Stimulated activated CD8-positive, alpha-beta memory T cell treated with anti-CD3 and anti-CD28 coated beads, Interleukin-4, amount 100 ng/mL, for 1 hour (primary cell): Measurements from ENCODE around the gene DGCR6.
A peak's percentile ranks its signal among the peaks of the same experiment; 100 is the strongest.
"Not testable (repeated sequence)": the region's sequence is repeated elsewhere in the genome, so short reads cannot be mapped to it uniquely, and the experiment has no call there.

Experiments
- DNase-seq, 2 donors: peaks; one replicate each; pipeline ENCODE4 v3.0.0-alpha.2; 2020; ENCODE audit warnings: low read depth in 2 of 2, low spot score in 1 of 2

DGCR6 gene

DNA sequence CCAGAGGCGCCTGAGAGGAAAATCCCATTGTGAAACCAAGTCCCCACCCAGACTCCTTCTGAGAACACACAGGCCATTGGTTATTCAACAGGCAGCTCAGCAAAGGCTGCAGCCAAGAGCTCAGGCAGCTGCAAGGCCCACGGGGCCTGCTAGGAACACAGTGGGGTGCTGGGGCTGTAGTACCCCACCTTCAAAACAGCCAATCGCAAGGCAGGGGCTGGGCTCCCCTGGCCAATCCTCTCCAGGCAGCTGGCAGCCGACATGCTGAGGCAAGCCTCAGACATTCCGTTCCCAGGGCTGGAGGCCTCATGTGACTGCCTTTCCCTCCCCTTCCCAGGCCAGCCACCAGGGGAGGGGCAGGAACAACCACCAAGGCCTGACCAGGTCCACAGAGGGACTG, 23.3 kb downstream of the DGCR6 start:
- no peak for DNase-seq

DNA sequence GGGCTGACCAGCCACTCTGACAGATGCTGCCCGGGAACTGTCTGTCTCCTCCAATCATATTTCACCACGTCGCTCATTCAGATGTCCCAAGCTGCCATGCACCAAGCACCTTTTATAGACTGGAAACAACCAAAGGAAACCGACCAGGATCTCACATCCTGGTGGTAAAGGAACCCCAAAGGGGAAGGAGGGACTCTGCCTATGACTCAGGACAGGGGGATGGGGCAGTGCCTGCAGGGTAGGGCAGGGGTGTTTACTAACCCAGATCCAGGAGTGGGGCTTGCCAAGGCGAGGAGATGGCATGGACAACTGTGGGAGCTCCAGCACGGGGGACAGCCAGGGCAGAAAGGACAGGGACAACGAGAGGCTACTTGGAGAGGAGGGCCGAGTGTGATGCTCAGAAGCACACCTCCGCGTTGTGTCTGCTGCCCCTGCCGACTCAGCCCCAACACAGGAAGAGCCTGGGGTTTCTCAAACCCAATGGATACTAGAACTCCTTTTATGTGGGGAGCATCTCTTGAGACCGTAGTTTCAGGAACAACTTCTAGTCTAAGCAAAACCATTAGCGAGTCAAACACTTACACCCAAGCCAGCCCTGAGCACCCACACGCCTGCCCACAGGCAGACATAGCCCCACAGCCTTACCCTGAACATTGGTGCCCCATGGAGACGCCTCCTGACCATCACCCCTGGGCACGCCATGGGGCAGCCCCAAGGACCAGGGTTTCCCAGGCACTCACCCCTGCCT, 26.0 kb downstream of the DGCR6 start:
- DNase-seq: no peak

DNA sequence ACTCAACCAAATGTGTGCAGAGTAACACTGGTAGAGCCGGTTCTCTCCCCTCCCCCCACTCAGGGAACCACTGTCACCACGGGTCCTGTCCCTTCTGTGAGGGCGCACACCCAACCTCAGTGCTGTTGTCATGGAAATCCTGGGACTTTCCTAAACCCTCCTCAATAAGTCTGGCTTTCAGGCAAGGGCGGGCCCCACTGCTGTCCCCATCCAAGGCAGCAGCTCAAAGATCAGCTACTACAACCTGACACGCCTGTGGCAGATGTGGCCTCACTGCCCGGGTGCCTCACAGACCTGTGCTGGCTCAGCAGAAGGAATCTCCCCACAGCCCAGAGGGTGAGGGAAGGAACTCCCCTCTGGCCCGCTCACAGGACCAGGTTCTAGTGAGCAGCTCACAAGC, 27.8 kb downstream of the DGCR6 start:
- no peak for DNase-seq

DNA sequence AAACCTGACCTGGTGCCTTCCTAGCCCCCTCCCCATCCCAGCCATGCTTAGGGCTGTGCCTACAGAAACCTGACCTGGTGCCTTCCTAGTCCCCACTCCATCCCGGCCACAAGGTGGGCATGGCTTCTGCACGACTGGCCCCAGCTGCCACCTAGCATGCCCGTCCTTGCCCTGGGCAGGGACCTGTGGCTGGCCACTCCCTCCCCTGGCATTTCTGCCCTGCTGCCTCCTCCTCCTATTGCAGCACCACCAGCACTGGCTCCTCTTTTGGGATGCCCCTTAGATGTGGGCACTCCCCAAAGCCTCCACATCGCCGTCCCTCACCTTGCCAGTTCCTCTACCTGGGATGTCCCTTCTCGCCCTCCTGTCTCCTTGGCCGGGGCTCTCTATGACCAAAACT, 28.6 kb downstream of the DGCR6 start:
- not testable (repeated sequence) for DNase-seq

DNA sequence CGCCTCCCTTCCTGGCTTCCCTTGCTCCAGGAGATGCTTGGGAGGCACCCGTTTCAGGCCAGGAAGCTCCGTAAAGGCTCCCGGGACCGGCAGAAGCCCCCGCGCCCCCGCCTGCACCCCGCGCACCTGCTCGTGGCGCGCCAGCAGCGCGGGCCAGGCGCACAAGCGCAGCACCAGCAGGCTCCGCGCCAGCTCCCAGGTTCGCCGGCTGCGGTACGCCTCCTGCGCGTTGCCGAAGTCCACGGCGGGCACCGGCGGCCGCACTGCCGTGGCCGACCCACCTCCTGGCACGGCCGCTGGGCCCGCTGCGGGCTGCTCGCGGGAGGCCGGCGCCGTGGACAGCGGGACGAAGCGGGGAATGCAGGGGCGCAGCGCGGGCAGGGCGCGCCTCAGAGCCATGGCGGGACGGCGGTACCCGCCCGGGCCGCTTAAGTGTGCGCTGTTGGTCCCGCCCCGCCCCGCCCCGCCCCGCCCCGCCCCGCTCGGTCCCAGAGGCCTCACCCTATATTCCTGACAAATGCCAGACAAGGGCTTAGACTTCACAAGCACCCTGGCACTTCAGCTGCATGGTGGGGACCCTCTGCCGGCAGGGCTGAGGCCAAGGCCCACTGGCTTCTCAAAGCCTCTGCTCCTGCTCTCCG, 29.9 kb downstream of the DGCR6 start, which contains the start of gene PRODH:
PRODH (minus strand) TSS at position 405 of the 641 bp plus-strand sequence; CDS start at position 399, 6 bp downstream.
- DNase-seq: no peak

DNA sequence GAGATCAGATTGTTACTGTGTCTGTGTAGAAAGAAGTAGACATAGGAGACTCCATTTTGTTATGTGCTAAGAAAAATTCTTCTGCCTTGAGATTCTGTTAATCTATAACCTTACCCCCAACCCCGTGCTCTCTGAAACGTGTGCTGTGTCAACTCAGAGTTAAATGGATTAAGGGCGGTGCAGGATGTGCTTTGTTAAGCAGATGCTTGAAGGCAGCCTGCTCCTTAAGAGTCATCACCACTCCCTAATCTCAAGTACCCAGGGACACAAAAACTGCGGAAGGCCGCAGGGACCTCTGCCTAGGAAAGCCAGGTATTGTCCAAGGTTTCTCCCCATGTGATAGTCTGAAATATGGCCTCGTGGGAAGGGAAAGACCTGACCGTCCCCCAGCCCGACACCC, 32.6 kb downstream of the DGCR6 start:
- not testable (repeated sequence) for DNase-seq

DNA sequence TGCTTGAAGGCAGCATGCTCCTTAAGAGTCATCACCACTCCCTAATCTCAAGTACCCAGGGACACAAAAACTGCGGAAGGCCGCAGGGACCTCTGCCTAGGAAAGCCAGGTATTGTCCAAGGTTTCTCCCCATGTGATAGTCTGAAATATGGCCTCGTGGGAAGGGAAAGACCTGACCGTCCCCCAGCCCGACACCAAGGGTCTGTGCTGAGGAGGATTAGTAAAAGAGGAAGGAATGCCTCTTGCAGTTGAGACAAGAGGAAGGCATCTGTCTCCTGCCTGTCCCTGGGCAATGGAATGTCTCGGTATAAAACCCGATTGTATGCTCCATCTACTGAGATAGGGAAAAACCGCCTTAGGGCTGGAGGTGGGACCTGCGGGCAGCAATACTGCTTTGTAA, 41.0 kb downstream of the DGCR6 start:
- not testable (repeated sequence) for DNase-seq

DNA sequence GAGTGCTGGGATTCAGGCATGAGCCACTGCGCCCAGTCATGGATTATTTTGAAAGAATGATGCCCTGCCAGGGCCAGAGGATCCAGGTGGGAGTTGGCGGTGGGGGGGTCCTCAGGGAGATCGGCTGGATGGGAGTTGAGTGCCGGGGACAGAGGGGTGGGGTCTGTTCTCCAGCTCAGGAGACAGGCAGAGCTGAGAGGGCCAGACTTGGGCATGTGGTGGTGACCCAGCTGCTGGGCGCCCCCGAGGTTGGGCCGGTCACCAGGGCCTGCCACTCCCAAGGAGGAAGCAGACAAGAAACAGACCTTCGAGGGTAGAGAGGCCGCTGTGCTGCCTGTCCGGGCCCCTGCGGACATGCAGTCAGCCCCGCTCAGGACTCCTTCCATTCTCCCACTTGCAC, 41.8 kb downstream of the DGCR6 start:
- DNase-seq: no peak

DNA sequence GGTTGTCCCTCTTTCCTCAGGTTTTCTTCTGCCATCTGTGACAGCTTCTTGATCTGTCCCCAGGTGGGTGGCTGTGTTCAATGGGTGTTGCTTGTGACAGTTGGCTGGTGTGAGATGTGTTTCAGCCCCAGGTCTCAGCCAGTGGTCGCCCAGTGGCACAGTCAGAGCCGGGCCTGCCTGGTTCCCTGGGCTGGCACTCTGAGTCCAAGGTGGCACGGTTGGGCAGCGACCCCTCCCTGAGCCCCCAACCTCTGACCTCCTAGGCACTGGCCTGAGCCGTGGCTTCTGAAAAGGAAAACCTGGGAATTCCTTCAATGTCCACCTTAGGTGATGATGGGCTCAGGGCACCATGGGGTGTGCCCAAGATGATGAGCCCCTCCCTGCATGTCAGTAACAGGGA, 44.0 kb downstream of the DGCR6 start:
- no peak for DNase-seq

DNA sequence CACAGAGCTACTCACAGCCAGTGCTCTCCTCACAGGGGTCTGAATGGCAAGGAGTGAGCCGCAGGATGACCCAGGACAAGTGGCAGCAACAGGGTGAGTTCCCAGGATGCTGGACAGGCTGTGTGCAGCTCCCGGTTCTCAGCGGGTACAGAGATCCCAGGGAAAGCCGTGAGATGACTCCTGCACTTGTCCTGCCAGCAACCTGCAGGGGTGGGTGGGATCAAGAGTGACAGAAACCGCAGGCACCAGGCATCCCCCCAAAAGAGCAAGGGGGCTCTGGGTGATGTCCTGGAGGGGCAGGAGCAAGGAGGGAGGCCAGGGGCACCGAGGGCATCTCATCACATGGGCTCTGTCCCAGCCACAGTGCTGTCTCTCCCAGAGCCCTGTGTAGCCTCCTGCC, 45.9 kb downstream of the DGCR6 start:
- no peak for DNase-seq

DNA sequence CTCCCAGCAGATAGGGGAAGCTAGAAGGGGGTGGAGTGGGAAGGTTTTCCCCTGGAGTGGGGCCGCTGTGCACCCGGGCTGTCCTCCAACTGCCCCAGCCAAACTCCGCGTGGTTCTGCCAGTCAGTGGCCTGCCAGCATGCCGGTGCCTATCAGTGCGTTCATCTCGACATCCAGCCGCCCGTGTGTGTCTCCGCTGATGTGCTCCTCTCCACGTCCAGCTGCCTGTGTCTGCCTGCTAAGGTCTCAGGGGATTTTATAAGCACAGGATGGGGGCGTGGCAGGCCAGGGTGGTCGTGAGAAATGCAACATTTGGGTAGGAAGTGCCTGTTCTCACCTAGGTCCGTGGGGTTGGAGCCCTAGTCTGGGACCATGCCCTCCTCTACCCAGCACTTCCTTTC, 47.0 kb downstream of the DGCR6 start:
- DNase-seq: not testable (repeated sequence)

DNA sequence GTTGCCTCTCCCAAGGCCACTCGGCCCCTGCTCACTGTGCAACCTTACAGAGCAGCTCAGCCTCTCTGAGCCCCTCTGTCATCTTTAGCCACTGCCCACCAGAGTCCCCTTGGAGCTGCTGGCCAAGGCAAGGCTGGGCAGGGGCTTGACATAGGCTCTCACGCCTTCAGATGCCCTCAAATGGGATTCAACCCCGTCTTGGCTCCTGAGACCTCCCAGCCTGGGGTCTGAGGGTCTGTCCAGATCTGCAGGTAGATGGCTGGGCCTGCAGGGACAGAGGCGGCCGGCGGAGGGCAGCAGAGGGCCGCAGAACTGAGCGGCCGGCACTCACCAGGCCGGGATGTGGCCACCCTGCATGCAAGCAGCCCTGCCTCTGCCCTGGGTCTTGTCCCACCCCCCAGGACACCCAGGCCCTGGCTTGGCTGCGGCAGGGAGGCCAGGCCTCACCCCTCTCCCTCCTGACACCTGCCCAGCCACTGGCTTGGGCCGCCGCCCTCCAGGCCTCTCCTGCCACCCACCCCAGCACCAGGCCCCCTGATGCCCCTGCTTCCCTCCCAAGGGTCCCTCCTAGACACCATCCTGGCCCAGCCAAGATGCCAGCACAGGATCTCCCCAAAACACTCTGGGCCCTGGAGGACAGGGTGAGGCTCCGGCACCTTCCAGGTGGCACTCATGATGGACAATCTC, 48.3 kb downstream of the DGCR6 start:
- peak in 1 of 2 donors; percentile 23 for DNase-seq

DNA sequence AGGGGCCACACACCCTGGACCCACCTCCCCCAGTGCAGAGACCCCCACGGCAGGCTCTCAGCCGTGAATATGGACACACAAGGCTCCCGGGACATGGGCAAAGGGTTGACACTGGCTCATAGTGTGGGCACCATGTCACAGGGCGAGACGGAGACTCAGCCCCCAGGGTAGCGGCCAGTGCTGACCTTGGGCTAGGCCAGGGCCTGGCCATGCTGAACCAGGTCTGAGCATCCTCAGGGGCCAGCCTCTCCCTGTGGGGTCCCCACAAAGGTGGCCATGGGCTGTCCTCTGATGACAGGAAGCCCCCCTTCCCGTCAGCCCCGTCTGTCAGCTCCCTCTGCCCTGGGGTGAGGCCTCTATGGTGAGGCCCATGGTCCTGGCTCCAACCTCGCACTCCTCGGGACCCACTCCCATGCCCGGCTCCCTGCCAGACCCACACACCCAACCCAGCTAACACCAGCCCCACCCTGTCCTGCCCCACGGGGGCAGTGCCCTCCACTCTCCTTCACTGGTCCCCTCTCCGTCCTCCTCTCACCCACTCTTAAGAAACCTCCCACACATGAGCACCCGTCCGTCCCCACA, 49.0 kb downstream of the DGCR6 start:
- no peak for DNase-seq

DNA sequence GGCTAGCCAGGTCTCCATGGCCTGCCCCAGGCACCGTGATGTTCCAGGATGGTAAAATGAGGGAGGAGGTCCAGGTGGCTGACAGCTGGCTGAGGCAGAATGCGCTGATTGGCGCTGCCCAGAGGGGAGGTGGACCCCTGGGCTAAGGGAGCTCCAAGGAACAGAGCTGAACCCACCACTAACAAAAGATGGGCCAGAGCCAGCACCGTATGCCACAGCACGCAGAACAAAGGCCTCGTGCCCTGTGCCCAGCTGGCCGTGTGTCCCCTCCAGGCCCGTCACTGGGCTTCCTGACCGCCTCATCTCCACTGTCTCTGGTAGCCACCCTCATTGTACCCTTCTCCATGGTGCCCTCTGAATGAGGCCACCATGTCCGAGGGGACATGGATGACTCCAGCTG, 49.6 kb downstream of the DGCR6 start:
- DNase-seq: no peak

DNA sequence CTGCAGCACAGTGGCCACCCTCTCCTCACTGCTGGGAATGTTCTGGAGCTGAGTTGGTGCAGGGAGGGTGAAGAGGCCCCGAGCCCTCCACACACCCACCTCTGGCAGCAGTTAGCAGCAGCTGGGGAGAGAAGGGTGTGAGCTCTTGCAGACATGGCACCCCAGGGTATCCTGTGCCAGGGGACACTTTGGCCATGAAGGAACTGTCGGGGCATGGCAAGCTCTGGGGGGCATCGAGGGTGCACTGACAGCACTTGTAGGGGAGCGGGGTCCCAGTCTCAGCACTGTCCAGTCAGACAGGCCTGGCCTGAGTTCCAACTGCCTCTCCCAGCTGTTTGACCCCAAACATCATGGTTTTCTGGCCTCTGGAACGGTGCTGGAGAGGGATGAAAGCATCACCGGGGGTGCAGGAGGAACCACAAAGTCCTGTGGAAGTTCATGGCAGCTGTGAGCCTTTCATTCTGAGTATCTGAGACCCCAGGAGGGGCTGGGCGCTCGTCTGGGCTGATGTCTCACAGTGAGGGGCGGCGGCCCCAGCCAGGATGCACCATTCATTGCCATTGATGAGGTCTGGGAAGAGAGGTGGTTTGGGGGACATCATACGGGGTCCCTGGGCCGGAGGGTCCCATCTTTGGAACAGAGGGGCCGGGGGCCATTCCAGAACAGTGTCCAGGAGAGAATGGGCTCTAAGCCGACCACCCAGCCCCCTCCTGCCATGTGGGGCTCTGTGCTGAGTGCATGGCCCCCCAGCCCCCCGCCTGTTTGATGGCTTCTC, 50.2 kb downstream of the DGCR6 start:
- DNase-seq: not testable (repeated sequence)

DNA sequence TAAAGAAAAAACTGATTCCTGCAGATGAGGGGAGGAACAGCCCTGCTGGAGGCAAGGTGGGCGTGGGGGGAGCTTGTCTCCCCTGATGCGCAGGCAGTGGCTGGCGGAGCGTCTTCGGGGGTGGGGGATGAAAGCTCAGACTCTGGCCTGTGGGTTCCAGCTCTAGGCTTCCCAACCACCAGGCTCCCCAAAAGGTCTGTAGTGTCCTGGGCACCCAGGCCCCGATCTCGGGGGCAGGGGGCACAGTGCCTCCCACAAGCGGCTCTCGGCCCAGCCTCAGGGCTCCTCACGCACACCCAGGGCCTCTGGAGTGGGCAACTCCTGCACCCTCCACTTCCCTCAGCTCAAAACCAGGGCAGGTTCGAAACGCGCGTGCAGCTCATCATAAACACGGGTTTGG, 50.8 kb downstream of the DGCR6 start:
- DNase-seq: not testable (repeated sequence)

DNA sequence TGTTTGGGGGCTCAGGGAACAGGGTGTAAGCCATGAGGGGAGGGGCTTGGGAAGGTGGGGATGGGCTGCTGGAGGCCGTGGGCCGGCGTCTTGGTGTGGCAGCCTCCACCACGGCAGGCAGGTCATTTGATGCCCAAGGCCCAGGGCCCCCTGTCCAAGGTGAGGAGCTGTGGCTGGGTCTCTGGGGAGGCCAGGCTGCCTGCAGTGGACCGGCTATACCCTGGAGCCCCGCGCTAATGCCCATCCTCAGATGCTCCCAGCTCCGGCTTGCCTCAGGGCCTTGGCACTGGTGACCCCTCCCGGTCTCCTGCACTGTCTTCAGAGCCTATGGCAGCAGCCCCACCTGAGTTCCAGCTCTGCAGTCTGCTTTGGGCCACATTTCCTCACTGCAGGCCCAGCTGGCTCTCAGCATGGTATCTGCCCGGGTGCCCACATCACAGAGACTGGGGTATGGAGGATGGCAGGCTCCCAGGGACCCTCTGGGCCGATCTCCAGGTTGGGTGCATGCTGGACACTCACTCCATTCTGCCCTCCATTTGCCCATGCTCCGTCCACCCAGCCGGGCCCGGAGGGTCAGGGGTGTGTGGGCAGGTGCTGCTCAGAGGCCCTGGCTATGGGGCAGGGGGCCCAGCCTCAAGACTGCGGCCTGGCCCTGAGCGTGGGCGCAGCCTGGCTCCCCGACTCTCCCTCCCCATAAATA, 51.7 kb downstream of the DGCR6 start:
- DNase-seq: not testable (repeated sequence)

DNA sequence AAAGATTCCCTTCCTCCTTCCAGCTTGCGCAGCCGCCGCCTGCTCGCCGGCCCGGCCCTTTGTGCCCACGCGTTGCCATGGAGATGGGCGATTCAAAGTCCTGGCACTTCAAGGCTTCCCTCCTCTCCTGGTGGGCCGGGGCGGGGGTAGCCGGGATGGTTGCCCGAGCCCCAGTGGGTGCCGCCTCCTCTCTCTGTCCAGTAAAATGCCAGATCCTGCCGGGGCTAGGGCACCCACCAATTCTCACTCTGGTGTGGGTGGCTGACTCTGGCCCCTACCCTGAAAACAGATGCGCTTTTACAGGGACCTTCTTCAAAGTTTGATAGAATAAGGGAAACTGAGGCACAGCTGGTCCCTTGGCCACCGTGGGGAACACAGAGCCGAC, 52.2 kb downstream of the DGCR6 start:
- DNase-seq: not testable (repeated sequence)

DNA sequence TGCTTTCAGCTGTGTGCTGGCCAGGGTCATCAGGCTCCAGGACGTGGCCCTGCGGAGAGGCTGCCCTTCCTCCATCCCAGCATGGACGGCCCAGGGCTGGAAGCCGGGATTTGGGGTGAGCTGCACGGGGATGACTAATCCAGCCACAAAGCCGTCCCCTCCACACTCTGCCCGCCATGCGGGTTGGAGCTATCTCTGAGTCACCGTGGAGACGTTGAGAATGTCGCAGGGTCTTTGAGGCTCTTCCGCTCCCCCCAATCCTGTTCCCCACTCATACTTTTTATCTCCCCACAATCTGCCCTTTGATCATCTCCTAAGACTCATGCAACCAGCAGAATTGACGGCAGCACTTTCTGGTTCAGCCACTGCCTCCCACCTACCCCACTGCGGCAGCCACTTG, 52.6 kb downstream of the DGCR6 start:
- DNase-seq: peak in 1 of 2 donors; percentile 3

DNA sequence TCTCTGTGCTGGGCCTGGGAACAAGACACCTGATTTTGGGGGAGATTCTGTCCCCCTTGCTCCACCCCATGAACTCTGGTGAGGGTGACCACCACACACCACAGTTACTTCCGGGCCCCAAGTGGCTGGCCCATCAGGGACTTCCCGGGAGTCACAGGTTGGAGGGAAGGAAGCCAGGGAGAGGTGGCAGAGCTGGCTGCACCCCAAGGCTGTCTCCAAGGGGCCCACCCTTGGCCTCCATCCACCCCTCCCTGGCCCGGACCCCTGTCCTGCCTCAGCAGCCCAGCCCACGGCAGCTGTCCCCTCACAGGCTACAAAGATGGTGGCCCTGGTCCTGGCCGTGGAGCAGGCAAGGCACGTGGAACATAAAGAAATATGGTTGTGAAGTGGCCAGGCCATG, 53.1 kb downstream of the DGCR6 start:
- not testable (repeated sequence) for DNase-seq
